ENCODE measurements around the gene SLX4IP. TPM values are rescaled to one million over a fixed set of nuclear protein-coding genes. Genes with fewer than 3 reads are reported as not detected.

Gene SLX4IP
- total and polyA plus RNA-seq, 7 donors = 0.20 to 1.9 (median 0.86) TPM

DNA sequence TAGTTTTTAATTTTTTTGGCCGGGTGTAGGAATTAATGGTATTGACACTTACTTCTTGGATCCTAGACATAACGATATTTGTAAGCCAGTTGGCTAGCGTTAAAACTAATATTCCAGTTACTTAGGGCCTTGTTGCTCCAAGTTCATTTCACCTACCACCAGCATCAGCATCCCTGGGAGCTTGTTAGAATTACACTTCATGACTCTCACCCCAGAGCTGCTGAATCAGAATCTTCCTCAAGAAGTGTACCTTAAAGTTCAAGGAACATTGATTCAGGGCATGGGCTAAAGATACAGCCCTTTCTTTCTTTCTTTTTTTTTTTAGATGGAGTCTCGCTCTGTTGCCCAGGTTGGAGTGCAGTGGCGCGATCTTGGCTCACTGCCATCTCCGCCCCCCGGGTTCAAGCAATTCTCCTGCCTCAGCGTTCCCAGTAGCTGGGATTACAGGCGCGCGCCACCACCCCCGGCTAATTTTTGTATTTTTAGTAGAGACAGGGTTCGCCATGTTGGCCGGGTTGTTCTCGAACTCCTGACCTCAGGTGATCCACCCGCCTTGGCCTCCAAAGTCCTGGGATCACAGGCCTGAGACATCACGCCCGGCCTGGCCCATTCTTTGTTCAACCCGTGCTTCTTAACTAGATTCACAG, 1.1 kb downstream of the SLX4IP start:
- H3K27ac ChIP-seq = no peak overlapping the region
- intact Hi-C loops (cut with DNase I) = loop anchor here in 1 of 2 donors (10.0 kb wide), 1 partner anchor 401 kb away; the partner anchor contains the start of gene ANKEF1
- ATAC-seq (no peak), DNase-seq (no peak)
- no peaks in the 10 kb centered on the region for H3K36me3 ChIP-seq (ENCODE audit: insufficient read depth in 1 of 2, low read depth in 1 of 2)
- WGBS, 3 donors = 94 to 95% (median 95%) methylated on average over 20 of the region's 20 CpGs
- no peaks in the 10 kb centered on the region for H3K9me3 ChIP-seq
- H3K4me3 ChIP-seq = no peak overlapping the region
- TF ChIP-seq, protein P1, sequence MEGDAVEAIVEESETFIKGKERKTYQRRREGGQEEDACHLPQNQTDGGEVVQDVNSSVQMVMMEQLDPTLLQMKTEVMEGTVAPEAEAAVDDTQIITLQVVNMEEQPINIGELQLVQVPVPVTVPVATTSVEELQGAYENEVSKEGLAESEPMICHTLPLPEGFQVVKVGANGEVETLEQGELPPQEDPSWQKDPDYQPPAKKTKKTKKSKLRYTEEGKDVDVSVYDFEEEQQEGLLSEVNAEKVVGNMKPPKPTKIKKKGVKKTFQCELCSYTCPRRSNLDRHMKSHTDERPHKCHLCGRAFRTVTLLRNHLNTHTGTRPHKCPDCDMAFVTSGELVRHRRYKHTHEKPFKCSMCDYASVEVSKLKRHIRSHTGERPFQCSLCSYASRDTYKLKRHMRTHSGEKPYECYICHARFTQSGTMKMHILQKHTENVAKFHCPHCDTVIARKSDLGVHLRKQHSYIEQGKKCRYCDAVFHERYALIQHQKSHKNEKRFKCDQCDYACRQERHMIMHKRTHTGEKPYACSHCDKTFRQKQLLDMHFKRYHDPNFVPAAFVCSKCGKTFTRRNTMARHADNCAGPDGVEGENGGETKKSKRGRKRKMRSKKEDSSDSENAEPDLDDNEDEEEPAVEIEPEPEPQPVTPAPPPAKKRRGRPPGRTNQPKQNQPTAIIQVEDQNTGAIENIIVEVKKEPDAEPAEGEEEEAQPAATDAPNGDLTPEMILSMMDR (IDR thresholded peaks at IDR 0.05) = no peak
- H3K4me1 ChIP-seq = peaks cover 20% of the 10 kb centered on the region
- no peaks in the 10 kb centered on the region for H3K27me3 ChIP-seq (ENCODE audit: insufficient read depth in 3 of 3, low read length in 2 of 3)

DNA sequence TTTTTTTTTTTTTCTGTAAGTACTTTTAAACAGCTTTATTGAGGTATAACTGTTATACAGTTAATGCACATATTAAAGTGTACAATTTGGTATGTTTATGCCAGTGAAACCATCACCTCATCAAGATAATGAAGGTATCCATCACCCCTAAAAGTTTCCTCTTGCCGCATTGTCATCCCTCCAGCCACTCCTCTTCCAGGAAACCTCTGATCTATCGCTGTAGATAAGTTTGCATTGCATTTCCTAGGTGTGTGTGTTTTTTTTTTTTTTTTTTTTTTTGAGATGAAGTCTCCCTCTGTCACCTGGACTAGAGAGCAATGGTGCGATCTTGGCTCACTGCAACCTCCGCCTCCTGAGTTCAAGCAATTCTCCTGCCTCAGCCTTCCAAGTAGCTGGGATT, 3.1 kb downstream of the SLX4IP start:
- no peak overlapping the region for H3K27ac ChIP-seq
- TF ChIP-seq, protein P1 (IDR thresholded peaks at IDR 0.05) = no peak
- 80 to 96% (median 81%) methylated on average over 4 of the region's 4 CpGs for WGBS, 3 donors
- no peaks in the 10 kb centered on the region for H3K36me3 ChIP-seq (ENCODE audit: insufficient read depth in 1 of 2, low read depth in 1 of 2)
- H3K4me1 ChIP-seq = peaks cover under 1% of the 10 kb centered on the region
- intact Hi-C loops (cut with DNase I) = loop anchor here in 1 of 2 donors (10.0 kb wide), 1 partner anchor 403 kb away; the partner anchor contains the start of gene ANKEF1
- H3K27me3 ChIP-seq (ENCODE audit: insufficient read depth in 3 of 3, low read length in 2 of 3) = no peaks in the 10 kb centered on the region
- H3K4me3 ChIP-seq = no peak overlapping the region
- DNase-seq (no peak), ATAC-seq (no peak)
- H3K9me3 ChIP-seq = no peaks in the 10 kb centered on the region

DNA sequence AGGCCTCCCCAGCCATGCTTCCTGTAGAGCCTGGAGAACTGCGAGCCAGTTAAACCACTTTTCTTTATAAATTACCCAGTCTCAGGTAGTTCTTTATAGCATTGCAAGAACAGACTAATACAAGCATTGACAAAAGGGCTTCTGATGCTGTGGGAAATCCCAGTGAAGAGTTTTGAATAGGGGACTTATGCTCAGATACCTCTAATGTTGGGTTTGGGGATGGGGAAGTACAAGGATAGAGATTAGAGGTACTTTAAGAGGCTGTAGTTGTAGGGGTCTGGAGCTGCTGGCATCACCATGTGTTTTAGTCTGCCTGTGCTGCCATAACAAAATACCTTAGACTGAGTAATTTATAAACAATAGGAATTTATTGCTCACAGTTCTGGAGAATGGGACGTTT, 8.8 kb downstream of the SLX4IP start:
- no peaks in the 10 kb centered on the region for H3K27me3 ChIP-seq (ENCODE audit: insufficient read depth in 3 of 3, low read length in 2 of 3)
- DNase-seq = no peak
- no peaks in the 10 kb centered on the region for H3K9me3 ChIP-seq
- no peak overlapping the region for H3K4me3 ChIP-seq
- H3K36me3 ChIP-seq (ENCODE audit: insufficient read depth in 1 of 2, low read depth in 1 of 2) = no peaks in the 10 kb centered on the region
- ATAC-seq = no peak
- intact Hi-C loops (cut with DNase I) = no loop called here
- 75 to 86% (median 85%) methylated on average over 2 of the region's 2 CpGs for WGBS, 3 donors
- TF ChIP-seq, protein P1 (IDR thresholded peaks at IDR 0.05) = no peak
- H3K4me1 ChIP-seq = peaks cover 5% of the 10 kb centered on the region
- no peak overlapping the region for H3K27ac ChIP-seq

DNA sequence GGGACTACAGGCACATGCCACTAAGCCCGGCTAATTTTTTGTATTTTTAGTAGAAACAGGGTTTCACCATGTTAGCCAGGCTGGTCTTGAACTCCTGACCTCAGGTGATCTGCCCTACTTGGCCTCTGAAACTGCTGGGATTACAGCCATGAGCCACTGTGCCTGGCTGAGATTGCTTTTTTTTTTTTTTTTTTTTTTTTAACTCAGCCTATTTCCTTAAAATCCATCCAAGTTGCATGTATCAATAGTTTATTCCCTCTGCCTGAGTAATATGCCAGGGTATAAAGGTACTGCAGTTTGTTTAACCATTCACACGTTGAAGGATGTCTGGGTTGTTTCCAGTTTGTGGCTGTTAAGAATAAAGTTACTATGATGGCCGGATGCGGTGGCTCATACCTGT, 10.7 kb downstream of the SLX4IP start:
- Histone ChIP-seq H3K27me3 (ENCODE audit: insufficient read depth in 3 of 3, low read length in 2 of 3) (no peaks in the 10 kb centered on the region), H3K4me3 (no peak overlapping the region), H3K9me3 (no peaks in the 10 kb centered on the region), H3K27ac (no peak overlapping the region), H3K36me3 (ENCODE audit: insufficient read depth in 1 of 2, low read depth in 1 of 2) (no peaks in the 10 kb centered on the region), H3K4me1 (peaks cover 5% of the 10 kb centered on the region)
- ATAC-seq (no peak), DNase-seq (no peak)
- intact Hi-C loops (cut with DNase I) = no loop called here
- TF ChIP-seq, protein P1 (IDR thresholded peaks at IDR 0.05) = no peak
- 82 to 93% (median 88%) methylated on average over 4 of the region's 4 CpGs for WGBS, 3 donors

DNA sequence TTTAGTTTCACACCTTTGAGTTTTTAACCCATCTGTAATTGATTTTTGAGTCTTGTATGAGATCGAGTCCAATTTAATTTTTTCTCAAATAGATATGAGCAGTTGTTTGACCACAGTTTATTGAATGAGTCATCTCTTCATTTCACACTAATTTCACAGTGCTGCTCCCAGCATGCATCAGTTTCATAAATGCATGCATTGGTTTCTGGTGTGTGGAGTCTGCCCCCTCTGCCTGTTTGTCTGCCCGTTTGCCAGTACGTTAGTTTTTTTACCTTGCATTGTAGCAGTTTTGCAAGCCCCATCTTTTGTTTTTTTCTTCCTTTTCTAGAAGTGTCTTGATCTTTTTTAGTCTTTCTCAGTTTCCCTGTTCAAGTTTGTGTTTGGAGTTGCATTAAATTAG, 11.9 kb downstream of the SLX4IP start:
- DNase-seq = no peak
- no peaks in the 10 kb centered on the region for H3K27me3 ChIP-seq (ENCODE audit: insufficient read depth in 3 of 3, low read length in 2 of 3)
- H3K4me3 ChIP-seq = no peak overlapping the region
- H3K36me3 ChIP-seq (ENCODE audit: insufficient read depth in 1 of 2, low read depth in 1 of 2) = no peaks in the 10 kb centered on the region
- TF ChIP-seq, protein P1 (IDR thresholded peaks at IDR 0.05) = no peak
- no peak overlapping the region for H3K27ac ChIP-seq
- WGBS, 3 donors = 31 to 42% (median 37%) methylated on average over 3 of the region's 3 CpGs
- H3K9me3 ChIP-seq = no peaks in the 10 kb centered on the region
- peaks cover 5% of the 10 kb centered on the region for H3K4me1 ChIP-seq
- intact Hi-C loops (cut with DNase I) = no loop called here
- no peak for ATAC-seq
